ENCODE measurements around the gene TNIK. TPM values are rescaled to one million over a fixed set of nuclear protein-coding genes. Genes with fewer than 3 reads are reported as not detected.

TNIK gene
- total and polyA plus RNA-seq, 2 experiments from 2014 or later, result 14.6 to 34.3 TPM

GRCh38 chr3:171334465-171334811 is 125.8 kb downstream of the TNIK start (continued):
- TF ChIP-seq REST (IDR thresholded peaks at IDR 0.05; ENCODE audit: unreplicated experiment), result no peak
- TF ChIP-seq STAT1 (IDR thresholded peaks at IDR 0.05; ENCODE audit: unreplicated experiment), result no peak
- no peak for TF ChIP-seq EZH2 (IDR thresholded peaks at IDR 0.05; ENCODE audit: low read depth, unreplicated experiment)
- no peak for TF ChIP-seq ETS1 (IDR thresholded peaks at IDR 0.05)
- no peak for TF ChIP-seq CREB1 (CRISPR knock-in tag; IDR thresholded peaks at IDR 0.05; ENCODE audit: low read depth)
- no peak for TF ChIP-seq NANOG (IDR thresholded peaks at IDR 0.05; ENCODE audit: borderline replicate concordance)
- no peak for TF ChIP-seq ZNF114 (CRISPR knock-in tag; IDR thresholded peaks at IDR 0.05)
- TF ChIP-seq EZH2phosphoT487 (IDR thresholded peaks at IDR 0.05; ENCODE audit: unreplicated experiment), result no peak
- no peak for TF ChIP-seq POLR2AphosphoS5 (IDR thresholded peaks at IDR 0.05; ENCODE audit: low read depth)

GRCh38 chr3:171333784-171334464 is 126.3 kb downstream of the TNIK start:
- no peaks in the 10 kb centered on the region for H3K9me2 ChIP-seq (ENCODE audit: insufficient read depth)
- H3K4me3 Mint-ChIP-seq, result no peak overlapping the region
- no peaks in the 10 kb centered on the region for H3K27me3 ChIP-seq (ENCODE audit: insufficient read depth)
- H3K79me2 ChIP-seq (replicated peaks; ENCODE audit: insufficient read depth), result peaks cover 26% of the 10 kb centered on the region
- no peaks in the 10 kb centered on the region for H3K9me3 Mint-ChIP-seq
- H3K36me3 Mint-ChIP-seq (ENCODE audit: low read depth), result 0 out of 3 replicates have a peak, but pooled peaks cover 1% of the 10 kb centered on the region
- H3K4me3 ChIP-seq, result no peak overlapping the region
- H4K20me1 ChIP-seq (replicated peaks; ENCODE audit: insufficient read depth), result no peaks in the 10 kb centered on the region
- H3K36me3 ChIP-seq (ENCODE audit: insufficient read depth), result no peaks in the 10 kb centered on the region
- ATAC-seq (no peak), DNase-seq (ENCODE audit: low spot score) (no peak)
- H3K27ac Mint-ChIP-seq, result no peak overlapping the region; the same call in 1 of the 2 replicates
- peaks cover 56% of the 10 kb centered on the region for H3K4me1 Mint-ChIP-seq
- peaks cover 6% of the 10 kb centered on the region for H3K27me3 Mint-ChIP-seq (ENCODE audit: insufficient read depth, low read depth, poor library complexity)
- no peaks in the 10 kb centered on the region for H3F3A ChIP-seq (replicated peaks; ENCODE audit: low read depth)
- peaks cover 40% of the 10 kb centered on the region for H3K4me1 ChIP-seq (ENCODE audit: insufficient read depth)
- peak overlapping the region; percentile 32; the same call in 1 of the 2 replicates for H3K27ac ChIP-seq (ENCODE audit: low read depth)
- H3K4me2 ChIP-seq, result no peak overlapping the region
- H2AFZ ChIP-seq, result no peak overlapping the region
- TF ChIP-seq POLR2AphosphoS5 (IDR thresholded peaks at IDR 0.05; ENCODE audit: low read depth) (no peak), EZH2phosphoT487 (IDR thresholded peaks at IDR 0.05; ENCODE audit: unreplicated experiment) (no peak), ZNF462 (CRISPR knock-in tag; IDR thresholded peaks at IDR 0.05) (no peak), ZNF114 (CRISPR knock-in tag; IDR thresholded peaks at IDR 0.05) (no peak), ETS1 (IDR thresholded peaks at IDR 0.05) (no peak), ZNF331 (CRISPR knock-in tag; IDR thresholded peaks at IDR 0.05; ENCODE audit: low read depth) (no peak), EZH2 (IDR thresholded peaks at IDR 0.05; ENCODE audit: low read depth, unreplicated experiment) (no peak)
